GM19239 (cell line): ENCODE results near the gene FAM131B.
"Not testable (repeated sequence)": the region's sequence is repeated elsewhere in the genome, so short reads cannot be mapped to it uniquely, and the experiment has no call there.

Experiments
- DNase-seq: peaks from one replicate; pipeline ENCODE4 v3.0.0; 2011; ENCODE audit warnings: low spot score; ENCODE audit not compliant: insufficient read length
- FAIRE-seq: peaks from 2 replicates; lab custom pipeline; 2011; peaks lifted over from hg19 to GRCh38; lab: Jason Lieb, UNC

The FAM131B gene

GRCh38 chr7:143362131-143363015 is at the start of gene FAM131B:
Gene FAM131B, minus strand, starts transcription at chr7:143362713. Its CDS starts 110 bp downstream, at chr7:143362603.
- no peak for DNase-seq
- FAIRE-seq = no peak

DNA sequence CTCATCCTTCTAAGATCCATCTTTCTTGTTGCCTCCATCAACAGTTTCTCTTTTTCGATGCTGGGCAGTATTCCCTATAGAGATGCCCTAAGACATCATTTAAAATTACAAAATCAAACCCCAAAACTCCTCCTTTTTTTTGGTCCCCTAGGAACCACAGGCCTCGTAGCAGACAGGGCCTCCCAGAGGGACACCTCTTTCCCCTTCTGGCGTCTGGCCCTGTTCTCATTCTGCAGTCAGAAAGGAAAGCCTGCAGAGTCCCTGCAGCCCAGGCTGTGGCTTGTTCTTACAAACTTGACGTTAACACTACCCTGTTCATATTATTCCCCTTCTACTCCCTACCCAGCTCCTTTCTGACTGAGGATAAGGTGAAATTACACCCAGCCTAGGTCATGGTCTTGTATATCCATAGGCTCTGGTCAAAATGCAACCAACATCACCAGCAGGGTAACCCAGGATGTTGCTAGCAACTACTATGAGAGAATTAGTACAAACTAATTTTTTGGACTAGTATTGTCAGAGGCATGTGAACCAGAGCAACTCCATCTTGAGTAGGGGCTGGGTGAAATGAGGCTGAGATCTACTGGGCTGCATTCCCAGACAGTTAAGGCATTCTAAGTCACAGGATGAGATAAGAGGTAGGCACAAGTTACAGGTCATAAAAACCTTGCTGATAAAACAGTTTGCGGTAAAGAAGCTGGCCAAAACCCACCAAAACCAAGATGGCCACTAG is 49.6 kb upstream of the FAM131B start:
- FAIRE-seq (no peak), DNase-seq (no peak)

DNA sequence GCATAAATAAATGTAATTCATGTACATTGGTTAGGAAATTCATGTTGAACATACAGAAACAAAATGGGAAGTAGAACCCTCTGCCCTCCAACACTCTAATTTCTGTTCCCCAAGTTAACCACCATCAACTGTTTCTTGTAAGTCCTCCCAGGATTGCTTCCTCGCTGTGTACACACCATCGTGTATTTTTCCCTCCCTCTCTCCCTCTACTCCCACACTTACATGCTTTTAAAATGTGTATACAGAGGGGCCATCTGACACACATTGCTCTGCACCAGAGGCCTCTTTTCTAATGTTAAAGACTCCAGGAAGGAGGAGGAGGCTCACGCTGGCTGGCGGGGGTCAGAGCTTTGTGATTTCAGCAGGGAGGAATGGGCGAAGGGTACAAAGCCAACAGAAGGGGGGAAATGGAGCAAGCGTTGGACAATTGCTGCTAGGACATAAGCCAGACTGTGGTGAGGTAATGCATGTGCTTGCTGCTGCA is 48.0 kb upstream of the FAM131B start:
- DNase-seq = no peak
- no peak for FAIRE-seq

DNA sequence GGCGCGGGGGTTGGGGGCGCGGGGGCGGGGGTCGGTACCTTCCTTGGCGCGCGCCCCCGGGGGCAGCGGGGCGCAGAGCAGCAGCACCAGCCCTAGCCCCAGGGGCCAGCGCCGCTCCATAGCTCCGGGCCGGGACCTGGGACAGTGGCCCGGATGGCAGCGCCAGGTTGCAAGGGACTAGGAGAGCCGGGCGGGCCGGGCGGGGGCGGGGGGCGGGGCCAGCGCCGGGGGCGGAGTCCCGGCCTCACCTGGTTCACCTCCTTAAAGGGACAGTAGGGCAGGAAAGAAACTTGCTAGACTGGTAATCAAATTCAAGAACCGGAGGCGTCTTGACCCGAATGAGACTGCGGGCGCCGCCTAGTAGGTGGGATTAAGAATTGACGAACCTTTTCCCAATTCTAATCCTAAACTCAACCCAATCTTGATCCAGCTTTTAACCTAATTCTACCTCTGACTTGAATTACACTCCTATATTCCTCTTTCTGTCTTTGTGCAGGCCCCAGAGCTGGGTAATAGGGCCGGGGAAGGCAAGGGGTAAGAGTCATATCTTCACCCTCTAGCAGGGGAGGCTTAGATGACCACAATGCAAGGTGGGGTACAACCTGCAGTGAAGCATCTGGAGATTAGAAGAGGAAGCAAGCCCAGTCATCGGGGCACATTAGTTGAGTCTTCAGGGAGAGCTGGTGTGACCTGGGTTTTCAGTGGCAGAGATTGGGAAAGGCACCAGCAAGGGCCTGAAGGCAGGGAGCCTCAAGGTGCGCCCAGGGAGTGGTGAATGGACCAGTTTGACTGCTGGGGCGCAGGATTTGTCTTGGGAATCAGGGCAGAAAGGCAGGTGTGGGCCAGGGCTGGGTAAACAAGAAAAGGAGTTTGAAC is 46.4 kb upstream of the FAM131B start, which contains the start of gene EPHA1:
TSS of gene EPHA1 (minus strand) at position 171 of the 876 bp plus-strand sequence. CDS start at position 120, 51 bp downstream.
- FAIRE-seq = no peak
- DNase-seq = peak; percentile 53

DNA sequence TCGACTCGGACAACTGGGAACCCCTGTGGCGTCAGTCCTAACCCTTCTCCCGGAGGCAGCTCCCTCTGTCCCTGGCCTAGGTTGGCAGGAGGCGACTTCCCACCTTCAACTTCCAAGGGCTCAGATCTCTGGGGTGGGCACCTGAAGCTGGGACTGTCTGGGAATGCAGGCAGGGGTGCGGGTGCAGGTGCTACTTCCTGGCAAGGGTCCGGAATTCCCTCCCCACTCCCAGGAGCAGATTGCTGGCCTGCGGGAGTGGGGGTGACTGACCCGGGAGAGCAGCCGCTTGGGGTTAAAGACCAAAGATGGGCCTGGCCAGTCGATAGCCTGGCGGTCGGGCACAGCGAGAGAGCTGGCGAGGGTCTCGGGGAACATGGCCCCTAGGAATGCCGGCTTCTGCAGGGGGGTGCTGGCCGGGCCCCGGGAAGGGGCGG is 45.8 kb upstream of the FAM131B start:
- FAIRE-seq (no peak), DNase-seq (no peak)

- DNase-seq = no peak
- FAIRE-seq = no peak
Observed at GRCh38 chr7:143407287-143408251, 45.1 kb upstream of the FAM131B start.

DNA sequence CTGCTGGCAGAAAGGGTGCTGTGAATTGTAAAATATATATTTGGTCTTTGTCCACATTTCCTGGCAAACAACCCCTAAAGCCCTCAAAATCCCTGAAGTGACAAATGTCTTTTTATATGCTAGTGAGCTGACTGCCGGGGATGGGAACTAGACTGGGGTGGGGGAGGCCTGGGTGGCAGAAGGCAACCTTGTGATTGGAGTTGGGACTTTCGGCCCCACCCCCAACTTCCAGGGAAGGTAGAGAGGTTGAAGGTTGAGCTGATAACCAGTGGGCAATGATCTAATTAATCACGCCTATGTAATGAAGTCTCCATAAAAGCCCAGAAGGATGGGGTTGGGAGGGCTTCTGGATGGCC is 43.5 kb upstream of the FAM131B start:
- FAIRE-seq (no peak), DNase-seq (no peak)

- DNase-seq (no peak), FAIRE-seq (no peak)
Observed at GRCh38 chr7:143405173-143406001, 42.9 kb upstream of the FAM131B start.

DNA sequence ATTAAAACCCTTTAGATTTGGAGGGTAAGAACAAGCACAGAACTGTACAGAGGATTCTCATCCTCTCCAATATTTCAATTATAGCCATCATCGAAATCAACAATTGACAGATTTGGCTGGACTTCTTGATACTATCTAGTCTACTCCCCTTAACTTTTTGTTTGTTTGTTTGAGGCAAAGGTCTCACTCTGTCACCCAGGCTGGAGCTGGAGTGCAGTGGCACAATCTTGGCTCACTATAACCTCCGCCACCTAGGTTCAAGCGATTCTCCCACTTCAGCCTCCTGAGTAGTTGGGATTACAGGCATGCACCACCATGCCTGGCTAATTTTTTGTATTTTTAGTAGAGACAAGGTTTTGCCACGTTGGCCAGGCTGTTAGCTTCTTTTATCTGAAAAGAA is 39.7 kb upstream of the FAM131B start:
- FAIRE-seq, DNase-seq: not testable (repeated sequence)

DNA sequence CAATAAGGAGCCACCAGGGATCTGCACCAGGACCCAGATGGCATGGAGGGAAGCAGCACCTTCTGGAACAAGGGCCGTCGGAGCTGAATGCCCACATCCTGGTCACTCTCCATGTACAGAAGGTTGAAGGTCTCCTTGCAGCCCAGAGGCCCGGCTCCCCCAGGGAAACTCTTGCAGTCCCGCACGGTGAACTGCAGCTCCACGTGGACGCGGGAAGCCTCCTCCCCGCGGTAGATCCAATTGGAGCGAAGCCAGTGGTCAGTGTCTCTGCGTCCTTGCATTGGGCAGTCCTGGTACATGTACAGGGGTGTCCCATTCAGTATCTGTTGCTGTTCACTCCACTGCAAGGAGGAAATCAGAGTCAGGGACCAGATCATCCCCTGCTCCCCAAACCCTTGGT is 38.8 kb upstream of the FAM131B start:
- DNase-seq (no peak), FAIRE-seq (no peak)

- no peak for FAIRE-seq
- DNase-seq = no peak
Observed at GRCh38 chr7:143399642-143400041, 37.1 kb upstream of the FAM131B start.

- no peak for FAIRE-seq
Observed at GRCh38 chr7:143399151-143399550, 36.6 kb upstream of the FAM131B start.

GRCh38 chr7:143398616-143399015 is 36.1 kb upstream of the FAM131B start:
- FAIRE-seq (no peak), DNase-seq (no peak)

More at GRCh38 chr7:143399151-143399550, 36.6 kb upstream of the FAM131B start:
- no peak for DNase-seq

DNA sequence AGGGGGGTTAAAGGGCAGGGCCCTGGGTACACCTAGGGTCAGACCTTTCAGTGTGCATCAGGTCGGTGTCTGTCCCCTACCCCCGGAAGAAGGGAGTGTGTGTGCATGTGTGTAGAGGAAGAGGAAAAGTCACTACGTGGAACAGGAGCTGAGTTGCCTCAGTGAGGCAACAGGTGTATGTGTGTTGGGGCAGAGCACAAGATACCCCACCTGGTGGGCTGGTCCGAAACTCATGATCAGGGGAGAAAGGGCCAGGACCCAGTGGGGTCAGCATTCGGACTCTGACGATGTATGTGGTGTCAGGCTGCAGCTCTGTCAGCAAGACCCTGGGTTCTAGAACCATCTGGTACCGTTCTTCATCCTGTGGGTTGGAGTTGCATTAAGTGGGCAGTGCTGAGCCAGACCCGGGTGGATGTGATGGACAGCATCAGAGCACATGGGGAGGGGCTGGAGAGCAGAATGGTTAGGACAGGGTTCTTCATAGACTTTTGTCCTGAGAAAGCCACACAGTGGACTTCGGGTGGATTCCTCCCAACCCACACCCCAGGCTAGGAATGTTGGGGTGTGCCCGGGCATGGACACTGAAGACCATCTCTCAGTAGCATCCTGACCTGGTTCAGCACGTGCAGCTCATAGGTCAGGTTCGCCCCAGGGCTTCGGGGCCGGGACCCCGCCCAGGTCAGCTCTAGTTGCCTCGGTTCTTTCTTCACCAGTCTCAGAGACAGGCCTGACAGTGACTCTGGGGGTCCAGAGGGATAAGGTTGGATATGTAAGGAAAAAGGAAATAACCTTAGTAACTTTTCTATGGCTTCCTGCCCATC is 35.4 kb upstream of the FAM131B start:
- FAIRE-seq (no peak), DNase-seq (no peak)

DNA sequence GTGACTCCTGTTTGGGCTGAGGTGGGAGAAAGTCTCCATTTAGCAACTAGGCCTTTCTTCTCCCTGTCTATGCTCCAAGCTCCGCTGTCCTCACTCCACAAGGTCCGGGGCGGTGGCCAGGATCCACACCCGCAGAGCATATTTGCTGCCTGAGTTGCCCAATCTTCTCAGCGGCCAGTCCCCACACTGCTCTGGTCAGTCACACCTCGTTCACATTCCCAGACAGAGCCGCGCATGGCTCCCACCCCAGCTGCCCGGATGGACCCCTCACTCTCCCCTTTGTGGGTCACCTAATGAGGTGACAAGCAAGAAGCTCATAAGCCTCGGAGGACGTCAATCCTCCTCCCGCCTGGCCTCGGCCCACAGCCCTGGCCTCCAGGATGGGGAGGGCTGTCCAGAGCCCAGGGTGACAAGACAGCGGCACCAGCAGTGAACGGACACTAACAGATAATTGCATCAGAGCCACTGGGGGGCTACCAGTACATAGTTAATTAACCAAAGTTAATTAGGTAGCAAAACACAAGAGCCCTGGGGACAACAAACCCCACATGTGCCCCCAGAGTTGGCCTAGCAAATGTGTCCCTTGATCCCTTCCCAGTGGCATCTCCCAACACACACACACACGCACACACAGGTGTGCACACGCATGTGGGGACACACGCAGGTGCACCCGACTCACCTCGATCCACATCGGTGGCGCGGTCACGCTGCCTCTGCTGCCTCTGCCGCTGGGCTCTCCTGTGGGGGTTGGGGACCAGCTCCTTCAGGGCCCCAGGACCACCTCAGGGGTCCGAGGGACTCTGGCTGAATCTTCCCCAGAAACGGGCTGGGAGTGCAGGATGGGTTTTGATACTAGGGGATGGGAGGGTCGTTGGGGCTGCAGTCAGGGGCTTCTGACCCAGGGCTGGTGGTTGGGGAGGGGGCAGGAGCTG is 34.4 kb upstream of the FAM131B start:
- no peak for DNase-seq
- FAIRE-seq = no peak

GRCh38 chr7:143396182-143396581 is 33.7 kb upstream of the FAM131B start:
- DNase-seq (no peak), FAIRE-seq (no peak)
